HG03108 (cell line): Measurements from ENCODE around the gene RPL21.
"Not testable (repeated sequence)": the region's sequence is repeated elsewhere in the genome, so short reads cannot be mapped to it uniquely, and the experiment has no call there.

ENCODE experiments used
- ATAC-seq: cut with Tn5 transposase; IDR thresholded peaks from one replicate; pipeline ENCODE4 v1.9.1; 2021; ENCODE audit warnings: moderate library complexity; ENCODE audit not compliant: unreplicated experiment

RPL21 gene

DNA sequence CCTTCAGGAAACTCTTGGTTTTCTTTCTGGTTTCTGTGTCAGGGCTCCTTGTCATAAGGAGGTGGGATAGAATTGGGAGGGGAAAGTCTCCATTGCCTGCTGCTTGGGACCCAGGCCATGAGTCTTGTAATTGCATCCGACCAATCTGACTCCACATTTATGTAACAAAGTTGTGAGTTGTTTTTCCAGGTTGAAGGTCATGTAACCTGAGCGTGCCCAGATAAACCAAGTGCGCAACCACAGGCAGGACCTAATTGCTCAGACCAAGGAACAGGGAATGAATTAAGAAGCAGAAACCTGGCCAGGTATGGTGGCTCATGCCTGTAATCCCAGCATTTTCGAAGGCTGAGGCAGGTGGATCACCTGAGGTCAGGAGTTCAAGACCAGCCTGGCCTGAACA is 37.0 kb downstream of the RPL21 start:
- ATAC-seq: no peak

DNA sequence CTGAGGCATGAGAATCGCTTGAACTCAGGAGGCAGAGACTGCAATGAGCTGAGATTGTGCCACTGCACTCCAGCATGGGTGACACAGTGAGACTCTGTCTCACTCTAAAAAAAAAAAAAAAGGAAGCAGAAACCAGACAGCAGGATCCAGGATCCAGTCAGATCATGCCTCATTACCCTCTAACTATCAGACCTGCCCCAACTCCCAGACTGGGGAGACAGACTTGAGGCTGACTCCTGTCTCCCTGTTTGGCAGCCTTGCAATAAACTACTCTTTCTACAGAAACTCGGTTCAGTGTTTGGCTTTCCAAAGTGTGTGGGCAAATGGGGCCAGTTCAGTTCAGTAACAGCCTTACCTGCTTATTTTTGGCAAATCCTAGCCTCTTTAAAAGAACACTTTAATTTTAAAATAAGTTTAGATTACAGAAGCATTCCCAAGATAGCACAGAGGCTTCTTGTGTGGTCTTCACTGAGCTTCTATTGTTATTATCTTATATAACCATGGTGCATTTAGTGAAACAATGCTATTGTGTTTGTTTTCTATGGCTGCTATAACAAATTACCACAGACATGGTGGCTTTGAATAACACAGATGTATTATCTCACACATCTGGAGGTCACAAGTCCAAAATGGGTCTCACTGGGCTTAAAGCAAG is 37.8 kb downstream of the RPL21 start:
- no peak for ATAC-seq

DNA sequence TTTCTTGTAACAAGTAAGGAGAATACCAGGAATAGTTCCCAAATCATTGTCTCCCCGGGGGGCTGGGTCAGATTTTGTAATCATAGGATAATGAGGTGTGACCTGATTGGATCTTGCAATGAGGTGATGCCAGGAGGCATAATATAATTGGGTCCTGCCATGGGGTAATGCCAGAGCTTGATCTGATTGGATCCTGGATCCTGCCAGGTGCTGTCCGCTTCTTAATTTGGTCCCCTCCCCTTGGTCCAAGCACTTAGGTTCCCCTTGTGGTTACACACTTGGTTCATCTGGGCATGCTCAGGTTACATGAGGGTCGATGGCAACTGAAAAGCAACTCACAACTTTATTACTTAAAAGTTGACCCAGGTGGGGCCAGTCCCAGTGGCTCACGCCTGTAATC is 39.4 kb downstream of the RPL21 start:
- ATAC-seq: no peak

DNA sequence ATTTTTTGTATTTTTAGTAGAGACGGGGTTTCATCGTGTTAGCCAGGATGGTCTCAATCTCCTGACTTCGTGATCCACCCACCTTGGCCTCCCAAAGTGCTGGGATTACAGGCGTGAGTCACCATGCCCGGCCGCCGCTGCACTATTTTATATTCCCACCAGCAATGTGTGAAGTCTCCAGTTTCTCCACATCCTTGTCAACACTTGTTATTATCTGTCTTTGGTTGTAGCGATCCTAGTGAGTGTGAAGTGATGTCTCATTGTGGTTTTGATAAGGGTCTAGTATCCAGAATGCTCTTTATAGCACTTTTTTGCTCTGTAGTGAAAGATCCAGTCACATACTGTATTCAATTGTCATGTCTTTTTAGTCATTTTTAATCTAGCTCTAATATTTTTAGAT is 40.6 kb downstream of the RPL21 start:
- ATAC-seq: not testable (repeated sequence)

DNA sequence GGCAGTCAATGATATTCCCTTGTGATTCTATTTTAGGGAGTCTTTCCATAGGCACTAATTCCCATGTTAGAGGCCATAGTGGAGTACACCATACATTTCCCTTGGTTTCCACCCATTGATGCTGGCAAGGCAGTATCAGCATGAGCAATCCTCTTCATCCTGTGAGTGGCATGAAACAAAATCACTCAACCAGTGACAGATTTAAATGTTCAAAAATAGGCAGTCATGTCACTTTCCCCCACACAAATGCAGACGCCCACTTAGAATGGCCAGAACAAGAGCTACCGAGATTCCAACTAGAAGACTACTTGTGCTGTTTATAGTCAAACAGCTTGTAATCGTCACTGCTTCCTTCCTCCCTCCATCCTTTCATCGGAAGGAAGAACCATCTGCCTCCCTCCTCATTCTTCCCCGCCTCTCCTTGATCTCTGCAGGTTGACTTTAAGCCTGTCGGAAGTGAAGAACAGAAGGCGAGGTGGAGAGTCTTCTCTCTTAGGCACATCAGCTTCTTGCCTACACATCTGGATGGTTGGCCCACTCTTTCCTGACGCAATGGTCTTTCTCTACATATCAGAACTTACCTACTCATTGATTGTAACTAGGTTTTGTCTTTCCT is 41.8 kb downstream of the RPL21 start:
- no peak for ATAC-seq

DNA sequence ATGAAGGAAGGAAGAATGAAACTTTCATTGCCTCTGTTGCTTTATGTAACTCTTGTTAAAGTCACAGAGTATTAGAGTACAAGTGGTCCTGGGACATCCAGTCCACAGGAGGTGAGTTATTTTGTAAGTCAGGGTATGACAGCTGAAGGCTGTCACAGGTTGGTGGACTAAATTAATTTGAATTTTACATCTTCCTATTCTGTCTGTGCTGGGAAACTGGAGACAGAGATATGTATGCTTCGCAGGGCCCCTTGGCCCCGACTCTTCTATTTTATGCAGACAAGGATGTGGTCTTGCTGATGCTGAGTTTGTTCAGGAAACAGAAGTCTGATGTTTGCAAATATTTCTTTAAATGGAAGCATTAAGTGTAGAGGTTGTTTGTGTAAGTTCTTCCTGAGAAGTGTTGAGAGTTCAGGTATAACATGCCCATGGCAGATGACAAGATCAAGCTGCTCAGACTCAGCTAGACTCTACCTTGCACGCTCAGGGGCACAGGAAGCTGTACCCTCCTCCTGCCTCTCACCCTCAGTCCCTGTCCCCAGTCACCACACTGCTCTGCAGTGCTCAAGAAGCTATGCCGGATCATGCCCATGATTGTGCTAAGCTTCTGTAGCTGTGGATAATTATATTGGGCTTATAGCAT is 42.6 kb downstream of the RPL21 start:
- no peak for ATAC-seq

DNA sequence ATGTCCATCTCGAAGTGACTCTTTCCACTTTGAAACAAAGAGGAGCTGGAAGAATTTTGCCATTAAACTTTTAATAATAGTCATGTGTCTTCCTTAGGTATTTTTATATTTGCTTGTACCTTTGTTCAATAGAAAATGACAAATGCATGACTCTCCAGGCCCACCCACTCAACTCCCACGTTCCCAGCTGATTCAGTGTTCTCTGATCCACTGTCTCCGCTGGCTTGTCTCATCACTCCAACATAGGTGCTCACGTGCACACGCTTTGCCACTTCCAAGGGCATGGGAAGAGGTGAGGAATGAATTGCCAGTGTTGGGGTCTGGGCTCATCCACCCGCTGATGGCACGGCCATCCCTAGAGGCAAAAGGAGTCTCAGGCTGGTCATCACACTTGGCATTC is 43.7 kb downstream of the RPL21 start:
- ATAC-seq: no peak

DNA sequence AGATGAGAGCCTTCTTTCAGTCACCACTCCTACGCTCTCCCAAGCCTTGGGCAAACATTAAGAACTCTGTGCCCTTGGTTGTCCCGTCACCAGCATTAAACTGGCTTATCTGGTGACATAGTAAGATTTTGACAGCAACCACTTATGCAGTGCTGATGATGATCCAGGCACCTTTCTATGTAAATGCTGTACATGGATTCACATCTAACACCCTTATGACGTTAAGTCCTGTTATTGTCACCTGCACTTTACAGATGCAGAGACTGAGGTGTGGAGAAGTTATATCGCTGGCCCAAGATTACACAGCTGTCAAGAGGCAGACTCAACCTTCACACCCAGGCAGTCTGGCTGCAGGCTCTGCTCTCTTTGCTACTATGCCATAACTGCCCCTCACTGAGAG is 44.3 kb downstream of the RPL21 start:
- no peak for ATAC-seq

DNA sequence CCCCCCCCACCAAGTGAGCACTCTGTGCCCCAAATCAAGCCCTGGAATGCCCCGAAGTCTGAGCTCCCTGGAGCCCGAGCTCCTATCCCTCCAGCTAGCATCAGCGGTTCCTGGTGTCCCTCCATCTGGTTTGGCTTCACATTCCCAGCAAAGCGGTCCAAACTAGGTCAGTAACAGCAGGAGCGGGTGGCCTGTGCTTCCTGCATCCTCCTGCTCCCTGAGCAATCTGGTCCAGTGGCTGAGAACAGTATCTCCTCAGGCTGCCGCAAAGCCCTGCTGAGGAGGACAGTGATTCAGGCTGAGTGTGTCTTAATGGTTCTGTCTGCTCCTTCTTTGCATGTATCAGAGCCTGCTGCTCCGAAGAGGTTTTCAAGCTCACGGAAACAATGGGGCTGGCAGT is 45.1 kb downstream of the RPL21 start:
- ATAC-seq: no peak

DNA sequence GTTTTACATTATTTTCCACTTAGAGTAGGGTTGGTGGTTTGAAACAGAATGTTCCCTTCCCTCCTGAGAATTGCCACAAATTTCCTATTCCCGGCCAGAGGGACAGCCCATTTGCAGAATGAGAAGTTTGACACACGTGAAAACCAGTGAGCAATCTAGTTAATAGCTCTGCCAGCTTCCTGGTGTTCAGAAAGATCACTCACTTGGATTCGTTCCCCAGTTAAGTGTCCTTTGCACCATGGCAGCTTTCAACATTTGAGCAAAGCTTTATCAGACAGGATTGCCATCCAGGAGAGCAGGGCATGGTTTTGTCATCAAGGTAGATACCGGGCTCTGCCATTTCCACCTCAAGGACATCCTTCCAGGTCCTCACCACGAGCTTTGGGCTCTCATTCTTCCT is 47.5 kb downstream of the RPL21 start:
- no peak for ATAC-seq

DNA sequence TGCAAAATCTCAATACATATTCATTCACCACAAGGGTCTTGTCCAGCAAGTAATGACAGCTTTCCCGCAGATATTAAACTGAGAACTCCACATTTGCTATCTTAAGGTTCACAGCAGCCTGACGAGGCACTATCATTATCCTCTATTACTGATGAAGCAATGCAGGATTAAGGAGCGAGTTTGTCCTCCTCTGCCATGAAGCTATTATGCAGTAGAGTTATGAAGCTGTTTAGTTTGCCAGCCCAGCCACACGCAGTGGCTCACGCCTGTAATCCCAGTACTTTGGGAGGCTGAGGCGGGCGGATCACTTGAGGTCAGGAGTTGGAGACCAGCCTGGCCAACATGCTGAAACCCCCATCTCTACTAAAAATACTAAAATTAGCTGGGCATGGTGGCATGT is 49.0 kb downstream of the RPL21 start:
- ATAC-seq: not testable (repeated sequence)

DNA sequence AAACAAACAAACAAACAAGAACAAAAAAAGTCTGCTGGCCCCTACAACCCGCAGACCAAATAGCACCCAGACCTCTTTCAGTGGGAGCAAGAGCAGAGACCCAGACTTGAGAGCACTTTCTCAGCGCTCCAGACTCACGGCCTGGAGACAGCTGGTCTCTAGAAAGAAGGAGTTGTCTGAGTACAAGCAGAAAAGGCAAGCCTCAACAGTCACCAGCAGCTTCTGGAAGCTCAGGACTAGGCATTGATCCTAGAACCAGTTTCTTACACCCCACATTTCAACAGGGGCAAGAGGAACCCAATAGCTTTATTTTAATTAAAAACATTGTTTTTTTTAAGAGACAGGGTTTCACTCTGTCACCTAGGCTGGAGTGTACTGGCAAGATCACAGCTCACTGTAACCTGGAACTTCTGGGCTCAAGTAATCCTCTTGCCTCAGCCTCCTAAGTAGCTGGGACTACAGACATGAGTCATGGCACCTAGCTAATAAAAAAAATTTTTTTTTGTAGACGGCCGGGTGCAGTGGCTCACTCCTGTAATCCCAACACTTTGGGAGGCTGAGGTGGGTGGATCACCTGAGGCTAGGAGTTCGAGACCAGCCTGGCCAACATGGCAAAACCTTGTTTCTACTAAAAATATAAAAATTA is 49.7 kb downstream of the RPL21 start:
- ATAC-seq: no peak

DNA sequence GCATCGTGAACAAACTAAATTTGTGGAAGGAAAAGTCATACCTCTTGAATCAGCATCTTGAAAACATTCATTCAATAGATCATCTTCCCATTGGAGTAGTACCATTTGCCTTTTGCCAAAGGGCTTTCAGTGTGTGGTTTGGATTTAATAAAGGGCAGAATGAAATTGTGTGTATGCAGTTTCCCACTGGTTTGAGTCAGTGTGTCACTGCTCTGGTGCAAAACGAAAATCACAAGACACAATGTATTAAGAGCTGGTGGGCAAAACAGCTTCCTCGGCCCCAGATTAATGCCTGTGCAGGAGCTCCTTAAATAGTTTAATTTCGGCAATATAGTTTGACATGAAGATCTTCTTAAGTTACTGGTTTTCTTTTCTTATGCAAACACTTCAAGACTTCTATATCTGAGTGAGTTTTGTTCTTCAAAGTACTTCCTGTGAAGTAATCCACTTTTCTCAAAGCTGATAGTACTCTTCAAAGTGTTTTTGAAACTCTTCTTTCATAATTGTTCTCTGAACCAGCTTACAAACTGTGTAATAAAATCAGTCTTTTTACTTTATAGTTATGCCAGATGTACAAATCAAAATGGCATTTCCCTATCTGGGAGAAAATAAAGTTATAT is 51.4 kb downstream of the RPL21 start:
- no peak for ATAC-seq

DNA sequence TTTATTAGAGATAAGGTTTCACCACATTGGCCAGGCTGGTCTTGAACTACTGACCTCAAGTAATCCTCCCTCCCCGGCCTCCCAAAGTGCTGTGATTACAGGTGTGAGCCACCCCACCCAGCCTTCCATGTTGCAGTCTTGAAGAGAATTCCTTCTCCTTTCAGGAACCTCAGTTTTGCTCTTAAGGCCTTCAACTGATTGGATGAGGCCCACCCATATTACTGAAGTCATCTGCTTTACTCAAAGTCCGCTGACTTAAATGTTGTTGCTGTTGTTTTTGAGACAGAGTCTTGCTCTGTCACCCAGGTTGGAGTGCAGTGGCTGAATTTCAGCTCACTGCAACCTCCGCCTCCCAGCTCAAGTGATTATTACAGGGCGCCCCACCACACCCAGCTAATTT is 52.7 kb downstream of the RPL21 start:
- ATAC-seq: no peak

DNA sequence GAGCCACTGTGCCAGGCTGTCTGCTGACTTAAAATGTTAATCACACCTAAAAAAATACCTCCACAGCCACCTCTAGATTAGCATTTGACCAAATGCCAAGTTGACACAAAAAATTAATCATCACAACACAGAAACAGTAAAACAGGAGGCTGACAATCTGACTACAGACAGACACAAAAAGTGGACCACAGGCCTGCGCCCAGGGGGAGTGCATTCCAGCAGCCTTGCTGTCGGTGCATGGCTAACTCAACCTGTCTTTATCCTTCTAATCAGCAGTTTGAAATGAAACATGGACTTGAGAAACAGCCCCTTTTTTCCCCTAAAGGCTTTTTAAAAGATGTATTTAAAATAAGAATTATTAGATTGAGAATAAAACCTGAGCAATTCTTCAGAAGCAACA is 53.3 kb downstream of the RPL21 start:
- ATAC-seq: no peak
